Mesodermal cell (in vitro differentiated cells): ENCODE data around the gene EXOC3L1.

ENCODE experiments used
- H3K27ac ChIP-seq: 2 replicates; pipeline ENCODE4 v1.7.0; 2013; ENCODE audit warnings: mild to moderate bottlenecking, low read depth, low read length, moderate library complexity; ENCODE audit not compliant: severe bottlenecking
- H3K36me3 ChIP-seq: 2 replicates; pipeline ENCODE4 v1.7.1; 2013; ENCODE audit warnings: mild to moderate bottlenecking, low read length, moderate library complexity; ENCODE audit not compliant: control insufficient read depth, insufficient read depth
- H3K4me1 ChIP-seq: one replicate; pipeline ENCODE4 v1.7.1; 2013; ENCODE audit warnings: mild to moderate bottlenecking, low read length; ENCODE audit not compliant: insufficient read depth, control insufficient read depth, poor library complexity, severe bottlenecking
- H3K4me3 ChIP-seq: 2 replicates; pipeline ENCODE4 v1.7.0; 2013; ENCODE audit warnings: low read length, control low read depth, mild to moderate bottlenecking; ENCODE audit not compliant: insufficient read depth, poor library complexity, severe bottlenecking; ENCODE audit errors: extremely low read depth
- H3K9me3 ChIP-seq: 2 replicates; pipeline ENCODE4 v1.7.1; 2013; ENCODE audit warnings: mild to moderate bottlenecking, low read length, moderate library complexity; ENCODE audit not compliant: control insufficient read depth
- WGBS, 2 experiments: methylation state at CpG; one replicate each; pipeline ENCODE4 v1.1.5; 2013; ENCODE audit warnings: missing lambda C conversion rate in 2 of 2; ENCODE audit not compliant: insufficient coverage in 2 of 2; 5-methylcytosine and 5-hydroxymethylcytosine counted together

EXOC3L1 gene

GRCh38 chr16:67213197-67214019 lies 23.5 kb upstream of the EXOC3L1 start:
- Histone ChIP-seq H3K36me3 (no peaks in the 10 kb centered on the region), H3K9me3 (no peaks in the 10 kb centered on the region), H3K4me1 (peaks cover 5% of the 10 kb centered on the region), H3K27ac (no peak overlapping the region), H3K4me3 (no peak overlapping the region)
- WGBS, 2 experiments: 81 to 89% methylated on average over 3 to 5 of the region's 8 CpGs

- Histone ChIP-seq H3K27ac (no peak overlapping the region), H3K9me3 (no peaks in the 10 kb centered on the region), H3K36me3 (no peaks in the 10 kb centered on the region), H3K4me1 (peaks cover 8% of the 10 kb centered on the region), H3K4me3 (no peak overlapping the region)
Observed at GRCh38 chr16:67212766-67213165, 22.8 kb upstream of the EXOC3L1 start.

- WGBS, 2 experiments: 88 to 90% methylated on average over 6 of the region's 7 CpGs
- no peak overlapping the region for H3K27ac ChIP-seq
Observed at GRCh38 chr16:67211674-67212073, 21.7 kb upstream of the EXOC3L1 start.

GRCh38 chr16:67210069-67210937 lies 20.4 kb upstream of the EXOC3L1 start:
- 89 to 94% methylated on average over 22 to 23 of the region's 25 CpGs for WGBS, 2 experiments
- Histone ChIP-seq H3K9me3 (no peaks in the 10 kb centered on the region), H3K4me3 (no peak overlapping the region), H3K4me1 (peaks cover 13% of the 10 kb centered on the region), H3K36me3 (no peaks in the 10 kb centered on the region), H3K27ac (no peak overlapping the region)

More at GRCh38 chr16:67211674-67212073, 21.7 kb upstream of the EXOC3L1 start:
- Histone ChIP-seq H3K4me1 (peaks cover 13% of the 10 kb centered on the region), H3K9me3 (no peaks in the 10 kb centered on the region), H3K4me3 (no peak overlapping the region), H3K36me3 (no peaks in the 10 kb centered on the region)

GRCh38 chr16:67209565-67209964 lies 19.6 kb upstream of the EXOC3L1 start:
- no peaks in the 10 kb centered on the region for H3K9me3 ChIP-seq
- WGBS, 2 experiments: 90 to 100% methylated on average over 1 to 5 of the region's 8 CpGs
- H3K4me3 ChIP-seq: no peak overlapping the region
- H3K36me3 ChIP-seq: peaks cover 4% of the 10 kb centered on the region
- H3K4me1 ChIP-seq: peaks cover 13% of the 10 kb centered on the region
- no peak overlapping the region for H3K27ac ChIP-seq

GRCh38 chr16:67208154-67208896 lies 18.4 kb upstream of the EXOC3L1 start:
- H3K4me1 ChIP-seq: peaks cover 13% of the 10 kb centered on the region
- peaks cover 16% of the 10 kb centered on the region for H3K36me3 ChIP-seq
- 93% methylated on average over 6 to 8 of the region's 11 CpGs for WGBS, 2 experiments
- H3K27ac ChIP-seq: no peak overlapping the region
- no peak overlapping the region for H3K4me3 ChIP-seq
- no peaks in the 10 kb centered on the region for H3K9me3 ChIP-seq

GRCh38 chr16:67207249-67208091 lies 17.5 kb upstream of the EXOC3L1 start:
- 80 to 87% methylated on average over 20 of the region's 21 CpGs for WGBS, 2 experiments
- Histone ChIP-seq H3K4me3 (no peak overlapping the region), H3K27ac (peak overlapping the region; percentile 6)

GRCh38 chr16:67206838-67207248 lies 16.9 kb upstream of the EXOC3L1 start:
- Histone ChIP-seq H3K4me1 (peaks cover 7% of the 10 kb centered on the region), H3K4me3 (no peak overlapping the region), H3K27ac (peak overlapping the region; percentile 6), H3K36me3 (peaks cover 31% of the 10 kb centered on the region), H3K9me3 (no peaks in the 10 kb centered on the region)
- 81 to 89% methylated on average over 3 of the region's 3 CpGs for WGBS, 2 experiments

More at GRCh38 chr16:67207249-67208091, 17.5 kb upstream of the EXOC3L1 start:
- Histone ChIP-seq H3K9me3 (no peaks in the 10 kb centered on the region), H3K4me1 (peaks cover 7% of the 10 kb centered on the region), H3K36me3 (peaks cover 25% of the 10 kb centered on the region)

GRCh38 chr16:67206129-67206837 lies 16.3 kb upstream of the EXOC3L1 start:
- WGBS, 2 experiments: 89 to 96% methylated on average over 6 to 8 of the region's 8 CpGs
- Histone ChIP-seq H3K9me3 (no peaks in the 10 kb centered on the region), H3K4me1 (peaks cover 7% of the 10 kb centered on the region), H3K27ac (no peak overlapping the region), H3K36me3 (peaks cover 37% of the 10 kb centered on the region), H3K4me3 (no peak overlapping the region)
